K562 (cell line): ENCODE results near the gene SLC34A1. TPM values are rescaled to one million over a fixed set of nuclear protein-coding genes. Genes with fewer than 3 reads are reported as not detected.

ENCODE experiments used
- KAT7 ChIP-seq: sonication (generic); formaldehyde crosslinking; IDR thresholded peaks from 2 replicates; pipeline ENCODE4 v1.8.0; 2022; ENCODE audit warnings: missing genetic modification reagents, mild to moderate bottlenecking, borderline replicate concordance
- MTA2 ChIP-seq: fragments of 450-650 bp; IDR thresholded peaks from 2 replicates; pipeline ENCODE4 v1.6.1; 2016; ENCODE audit warnings: low read depth
- NBN ChIP-seq: fragments of 450-650 bp; IDR thresholded peaks from 2 replicates; pipeline ENCODE4 v1.6.1; 2016; ENCODE audit warnings: low read depth, mild to moderate bottlenecking
- RAD51 ChIP-seq: fragments of 450-650 bp; IDR thresholded peaks from 2 replicates; pipeline ENCODE4 v1.7.1; 2016; ENCODE audit warnings: low read depth, mild to moderate bottlenecking, borderline replicate concordance
- SMARCB1 ChIP-seq: IDR thresholded peaks from 2 replicates; pipeline ENCODE4 v1.6.1; 2011; ENCODE audit warnings: improper control_type of control experiment, low read depth; ENCODE audit not compliant: insufficient read length
- SP1 ChIP-seq: sonication (generic); formaldehyde crosslinking; IDR thresholded peaks from 2 replicates; pipeline ENCODE4 v1.8.1; 2022; ENCODE audit warnings: mild to moderate bottlenecking, missing genetic modification reagents
- TEAD4 ChIP-seq, 2 experiments: sonication (generic) in 1 of 2; formaldehyde crosslinking in 1 of 2; IDR thresholded peaks; 2 replicates each; pipeline versions ENCODE4 v1.6.1 to v1.8.0; 2012 to 2022; ENCODE audit warnings: borderline replicate concordance in 1 of 2, inconsistent platforms in 1 of 2, low read length in 1 of 2, mild to moderate bottlenecking in 1 of 2, missing genetic modification reagents in 1 of 2
- XRCC4 ChIP-seq: IDR thresholded peaks from one replicate; pipeline ENCODE4 v1.6.1; 2011; ENCODE audit not compliant: insufficient read depth, insufficient read length; ENCODE audit errors: extremely low read depth
- YY1 ChIP-seq, 3 experiments: IDR thresholded peaks; 2 replicates each; pipeline ENCODE4 v1.6.1; 2011; ENCODE audit warnings: low read length in 2 of 3, mild to moderate bottlenecking in 2 of 3, moderate library complexity in 2 of 3, borderline replicate concordance in 1 of 3, control low read depth in 1 of 3, low read depth in 1 of 3; ENCODE audit not compliant: insufficient read depth in 3 of 3, insufficient replicate concordance in 2 of 3, control insufficient read depth in 1 of 3, insufficient read length in 1 of 3; ENCODE audit errors: extremely low read depth in 1 of 3
- ZBTB43 ChIP-seq: sonication (generic); formaldehyde crosslinking; IDR thresholded peaks from 2 replicates; pipeline ENCODE4 v1.8.0; 2023; ENCODE audit warnings: mild to moderate bottlenecking, missing genetic modification reagents
- ZNF512 ChIP-seq: IDR thresholded peaks from 2 replicates; pipeline ENCODE4 v1.6.1; 2016; ENCODE audit warnings: missing genetic modification characterization, missing compliant biosample characterization
- ZNF780A ChIP-seq: fragments of 250-450 bp; sonication (Bioruptor Pico); IDR thresholded peaks from 2 replicates; pipeline ENCODE4 v1.5.0; 2021; ENCODE audit warnings: mild to moderate bottlenecking
- polyA plus RNA-seq, 8 experiments: library from polyadenylated mRNA; depleted of rRNA in 4 of 8; stranded (reverse) in 5 of 8; unstranded in 3 of 8; fragments of >200 nt; fragmentation: Nextera tagmentation in 2 of 8; fragmentation: Illumina TruSeq in 1 of 8; extraction: Ambion mirVana in 2 of 8; extraction: Trizol in 1 of 8; gene quantifications; 2 replicates each; pipeline versions ENCODE4 v1.2.1 to v1.2.3, GENCODE V29; 2011 to 2014; ENCODE audit warnings: inconsistent platforms in 1 of 8, missing spikeins in 1 of 8
- total RNA-seq, 7 experiments: library from RNA; depleted of rRNA in 6 of 7; stranded (reverse); fragments of >200 nt in 6 of 7; fragmentation: Illumina TruSeq in 2 of 7; extraction: Trizol in 2 of 7; gene quantifications; 2 replicates each; pipeline versions ENCODE4 v1.2.1 to v1.2.3, GENCODE V29; 2011 to 2021; ENCODE audit warnings: low replicate concordance in 1 of 7

The SLC34A1 gene
- total and polyA plus RNA-seq, 9 of the 15 experiments (the other 6 are each of a cell fraction or from before 2014, with no cell fraction given): not detected

DNA sequence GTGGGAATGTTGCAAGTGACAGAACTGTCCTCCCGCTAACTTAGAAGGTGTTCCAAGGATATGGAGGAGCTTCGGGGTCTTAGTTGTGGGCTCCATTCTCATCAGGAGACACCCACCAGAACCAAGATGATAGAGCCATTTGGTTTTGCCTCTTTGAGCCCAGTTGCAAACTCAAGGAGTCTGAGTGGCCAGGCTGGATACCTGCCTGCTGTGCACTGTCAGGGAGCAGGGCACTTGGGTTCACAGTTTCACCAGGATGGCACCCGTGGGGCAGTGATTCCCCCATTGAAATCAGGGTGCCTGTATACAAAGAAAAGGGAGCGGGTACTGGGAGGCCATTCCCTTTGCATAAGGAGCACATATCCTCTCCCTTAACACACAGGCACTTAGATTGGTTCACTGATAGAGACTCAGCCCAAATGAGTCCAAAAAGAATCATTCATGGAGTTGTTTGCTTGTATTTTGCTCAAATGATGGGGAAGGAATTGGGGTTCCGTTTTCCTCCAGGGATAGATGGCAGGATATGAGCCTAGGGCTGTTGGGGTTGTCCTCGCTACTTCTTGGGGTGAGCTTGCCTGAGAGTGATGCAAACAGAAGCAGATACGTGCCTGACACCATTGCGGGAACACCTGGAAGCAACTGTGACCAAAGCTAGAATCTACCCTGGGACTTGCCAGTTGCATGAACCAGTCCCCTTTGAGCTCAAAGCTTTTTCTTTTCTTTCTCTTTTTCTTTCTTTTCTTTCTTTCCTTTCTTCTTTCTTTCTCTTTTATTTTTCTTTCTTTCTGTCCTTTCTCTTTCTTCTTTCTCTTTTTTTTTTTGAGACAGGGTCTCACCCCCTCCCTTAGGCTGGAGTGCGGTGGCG lies 61.0 kb downstream of the SLC34A1 start (continued):
- TF ChIP-seq TEAD4 (IDR thresholded peaks at IDR 0.05; ENCODE audit: low read length) (peak; percentile 7; the same call in 1 of the 2 replicates), TEAD4 (CRISPR knock-in tag; IDR thresholded peaks at IDR 0.05; ENCODE audit: borderline replicate concordance) (no peak), RAD51 (no peak), XRCC4 (no peak), SMARCB1 (no peak), MTA2 (0 out of 2 replicates have a peak, but pooled peaks have one; percentile 34), SP1 (CRISPR knock-in tag) (peak; percentile 18; the same call in 1 of the 2 replicates), ZBTB43 (0 out of 2 replicates have a peak, but pooled peaks have one; percentile 2), NBN (0 out of 2 replicates have a peak, but pooled peaks have one; percentile 31), ZNF780A (CRISPR knock-in tag) (no peak), ZNF512 (tag) (peak; percentile 92), YY1 (IDR thresholded peaks at IDR 0.05; ENCODE audit: borderline replicate concordance in 1 of 3, control insufficient read depth in 1 of 3, extremely low read depth in 1 of 3, insufficient read depth in 3 of 3, insufficient read length in 1 of 3, insufficient replicate concordance in 2 of 3, low read depth in 1 of 3, low read length in 2 of 3) (peak in 1 of 3 experiments; percentile 14), KAT7 (CRISPR knock-in tag) (no peak)
